NCI-H1694 treated with DMSO at 0.1 percent for 48 hours (cell line): ENCODE results near the gene TMPRSS11F.
A peak's percentile ranks its signal among the peaks of the same experiment; 100 is the strongest.
"Not testable (repeated sequence)": the region's sequence is repeated elsewhere in the genome, so short reads cannot be mapped to it uniquely, and the experiment has no call there.

Experiments
- DNase-seq: peaks from one replicate; lab custom pipeline; 2025; lab: John Stamatoyannopoulos, UW

TMPRSS11F gene

DNA sequence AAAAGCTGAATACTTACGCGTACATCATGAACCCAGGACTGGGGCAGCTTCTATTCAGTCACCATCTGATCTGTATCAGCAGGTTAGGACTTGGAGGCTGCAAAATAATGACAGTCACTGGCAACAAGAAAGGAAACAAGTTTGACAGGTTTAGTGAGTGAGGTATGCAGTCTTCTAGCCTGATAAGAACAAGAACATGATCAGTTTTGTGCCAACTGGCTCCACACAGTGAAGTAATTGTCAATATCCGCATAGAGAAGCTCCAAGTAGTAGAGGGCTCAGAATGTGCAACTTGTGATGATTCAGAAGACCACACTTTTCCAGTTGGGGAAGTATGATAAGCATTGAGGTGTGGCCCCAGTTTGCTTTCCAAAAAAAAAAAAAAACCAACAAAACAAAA, at the start of gene TMPRSS11F:
Gene TMPRSS11F, minus strand, starts transcription at position 77 of the 400 bp plus-strand sequence. Its CDS starts 49 bp downstream, at position 28.
- DNase-seq: no peak

DNA sequence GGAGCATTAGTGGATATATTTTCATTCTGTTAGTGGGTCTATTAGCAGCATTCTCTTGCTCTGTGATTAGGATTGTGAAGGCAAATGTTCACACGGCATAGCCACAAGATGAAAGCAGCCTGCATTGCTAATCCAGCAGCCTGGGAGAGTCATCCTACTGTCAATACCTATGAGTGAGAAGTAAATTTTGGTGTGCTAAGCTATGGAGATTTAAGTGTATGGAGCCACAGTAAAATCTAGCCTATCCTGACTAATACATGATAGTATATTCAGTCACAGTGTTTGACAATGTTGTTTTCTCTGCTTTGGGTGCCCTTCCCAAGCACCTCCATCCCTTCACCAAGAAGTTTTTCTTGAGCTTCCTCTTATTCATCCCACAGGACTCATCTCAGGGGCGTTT, 47.2 kb upstream of the TMPRSS11F start:
- DNase-seq: no peak

GRCh38 chr4:68176500-68176899, 46.8 kb upstream of the TMPRSS11F start:
- no peak for DNase-seq

GRCh38 chr4:68175562-68176155, 46.0 kb upstream of the TMPRSS11F start:
- DNase-seq: peak; percentile 39

DNA sequence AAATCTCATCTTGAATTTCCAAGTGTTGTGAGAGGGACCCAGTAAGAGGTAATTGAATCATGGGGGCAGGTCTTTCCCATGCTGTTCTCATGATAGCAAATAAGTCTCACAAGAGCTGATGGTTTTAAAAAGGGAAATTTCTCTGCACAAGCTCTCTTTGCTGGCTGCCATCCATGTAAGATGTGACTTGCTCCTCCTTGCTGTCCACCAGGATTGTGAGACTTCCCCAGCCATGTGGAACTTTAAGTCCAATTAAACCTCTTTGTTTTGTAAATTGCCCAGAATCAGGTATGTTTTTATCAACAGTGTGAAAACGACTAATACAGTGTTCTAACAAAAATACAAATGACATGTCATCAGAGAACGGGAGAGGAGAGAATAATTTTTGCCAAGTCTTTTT, 44.7 kb upstream of the TMPRSS11F start:
- DNase-seq: not testable (repeated sequence)

GRCh38 chr4:68172147-68172546, 42.5 kb upstream of the TMPRSS11F start:
- not testable (repeated sequence) for DNase-seq

- DNase-seq: peak; percentile 36
Observed at GRCh38 chr4:68167706-68168105, 38.0 kb upstream of the TMPRSS11F start.

DNA sequence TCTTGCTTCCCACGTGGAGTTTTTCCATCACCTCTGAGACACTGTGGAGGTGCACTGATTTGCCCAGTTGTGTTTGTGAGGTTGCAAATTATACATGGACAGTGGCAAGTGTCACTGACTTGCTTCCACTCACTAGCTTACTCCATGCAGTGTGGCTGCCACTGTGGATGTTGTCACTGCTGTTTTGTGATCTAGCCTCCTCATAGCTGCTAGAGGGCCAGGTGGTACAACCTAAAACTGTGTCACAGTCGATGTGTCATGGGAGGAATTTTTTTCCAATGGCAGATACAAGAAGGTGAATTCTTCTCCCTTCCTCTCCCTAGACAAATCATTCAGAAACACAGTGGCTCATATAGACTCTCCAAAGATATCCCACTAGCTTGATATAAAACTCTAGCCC, 37.5 kb upstream of the TMPRSS11F start:
- DNase-seq: no peak

- DNase-seq: no peak
Observed at GRCh38 chr4:68163754-68164153, 34.1 kb upstream of the TMPRSS11F start.

- DNase-seq: no peak
Observed at GRCh38 chr4:68162196-68162595, 32.5 kb upstream of the TMPRSS11F start.

GRCh38 chr4:68152411-68152810, 22.7 kb upstream of the TMPRSS11F start:
- DNase-seq: no peak

GRCh38 chr4:68148800-68149685, 19.4 kb upstream of the TMPRSS11F start:
- DNase-seq: no peak

- no peak for DNase-seq
Observed at GRCh38 chr4:68147079-68147478, 17.4 kb upstream of the TMPRSS11F start.

- no peak for DNase-seq
Observed at GRCh38 chr4:68145261-68145660, 15.6 kb upstream of the TMPRSS11F start.

DNA sequence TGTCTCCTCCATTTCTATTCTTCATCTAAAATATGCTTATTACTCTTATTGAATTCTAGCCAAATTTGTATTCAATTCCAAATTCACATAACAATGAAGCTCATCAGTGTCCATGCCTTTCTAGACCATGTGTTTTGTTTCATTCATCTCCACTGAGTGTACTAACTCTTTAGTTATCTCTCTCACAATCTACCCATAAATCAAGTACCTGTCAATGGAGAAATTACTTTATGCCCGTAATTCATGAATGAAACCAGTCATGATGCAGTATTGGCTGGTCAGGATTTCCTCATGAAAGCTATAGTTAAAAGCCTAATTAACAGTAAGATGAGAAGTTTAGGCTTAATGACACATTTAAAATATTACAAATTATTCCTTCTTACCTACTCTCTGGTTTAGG, 12.2 kb upstream of the TMPRSS11F start:
- DNase-seq: no peak

- no peak for DNase-seq
Observed at GRCh38 chr4:68132342-68132741, 2.7 kb upstream of the TMPRSS11F start.

DNA sequence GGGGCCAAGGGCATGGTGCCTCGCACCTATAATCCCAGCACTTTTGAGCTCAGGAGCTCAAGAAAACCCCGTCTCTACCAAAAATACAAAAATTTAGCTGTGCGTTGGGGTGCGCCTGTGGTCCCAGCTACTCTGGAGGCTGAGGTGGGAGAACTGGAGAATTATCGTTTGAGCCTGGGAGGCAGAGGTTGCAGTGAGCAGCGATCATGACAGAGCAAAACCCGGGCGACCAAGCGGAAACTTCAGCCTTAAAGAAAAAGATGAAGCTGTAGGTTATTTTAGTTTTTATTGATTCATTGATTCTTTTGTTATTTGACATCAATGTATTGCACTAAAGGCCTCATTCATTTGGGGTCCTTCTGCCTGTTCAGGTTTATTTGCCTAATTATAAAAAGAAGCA, 5.4 kb downstream of the TMPRSS11F start:
- DNase-seq: no peak

- no peak for DNase-seq
Observed at GRCh38 chr4:68123525-68123924, 6.1 kb downstream of the TMPRSS11F start.

DNA sequence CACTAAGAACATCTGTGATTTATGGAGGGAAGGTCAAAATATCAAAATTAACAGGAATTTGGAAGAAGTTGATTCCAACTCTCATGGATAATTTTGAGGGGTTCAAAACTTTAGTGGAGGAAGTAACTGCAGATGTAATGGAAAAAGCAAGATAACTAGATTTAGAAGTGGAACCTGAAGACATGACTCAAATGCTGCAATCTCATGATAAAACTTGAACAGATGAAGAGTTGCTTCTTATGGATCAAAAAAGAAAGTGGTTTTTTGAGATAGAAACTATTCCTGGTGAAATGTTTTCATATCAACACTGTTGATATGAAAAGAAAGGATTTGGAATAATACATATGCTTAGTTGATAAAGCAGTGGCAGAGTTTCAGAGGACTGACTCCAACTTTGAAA, 9.7 kb downstream of the TMPRSS11F start:
- no peak for DNase-seq

- no peak for DNase-seq
Observed at GRCh38 chr4:68110441-68110840, 19.2 kb downstream of the TMPRSS11F start.

DNA sequence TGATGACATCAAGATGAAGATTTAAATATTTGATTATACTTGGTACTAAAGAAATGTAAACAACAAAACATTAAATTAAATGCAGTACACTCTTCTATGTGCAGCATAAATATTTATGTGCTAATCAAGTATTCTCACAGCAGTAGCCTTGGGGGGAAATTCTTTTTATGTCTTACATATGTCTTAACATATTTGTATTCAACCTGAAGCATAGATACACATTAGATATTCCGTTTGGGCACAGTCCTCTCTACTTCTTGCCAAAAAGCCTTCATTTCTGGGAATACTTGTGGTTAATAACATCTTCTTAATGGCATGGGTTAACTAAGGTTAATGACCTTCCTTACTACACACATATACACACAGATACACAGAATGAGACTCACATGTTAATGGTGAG, 19.8 kb downstream of the TMPRSS11F start:
- DNase-seq: no peak

GRCh38 chr4:68082758-68083157, 46.9 kb downstream of the TMPRSS11F start:
- DNase-seq: no peak

GRCh38 chr4:68079928-68080327, 49.7 kb downstream of the TMPRSS11F start:
- DNase-seq: no peak
